Measurements from ENCODE around the gene CAMTA1.
A peak's percentile ranks its signal among the peaks of the same experiment; 100 is the strongest.

The CAMTA1 gene

DNA sequence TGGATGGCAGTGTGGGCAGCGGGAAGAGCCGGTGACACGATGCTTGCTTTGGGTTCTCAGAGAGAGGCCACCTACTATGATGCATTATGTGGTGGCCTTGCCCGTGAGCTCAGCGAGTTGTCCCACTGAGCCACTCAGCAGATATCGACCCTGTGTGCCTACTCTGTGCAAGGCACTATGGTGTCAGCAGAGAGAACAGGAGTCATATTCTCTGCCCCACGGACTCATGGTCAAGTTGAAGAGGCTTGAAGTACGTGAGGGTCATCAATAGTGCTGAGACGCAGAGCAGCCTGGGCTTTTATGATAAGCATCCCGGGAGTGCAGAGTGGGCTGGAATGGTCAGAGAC is 466.2 kb downstream of the CAMTA1 start:
- H3K4me3 ChIP-seq (ENCODE audit: control insufficient read depth, low read depth, low read length), result no peak overlapping the region
- TF ChIP-seq, protein P1, sequence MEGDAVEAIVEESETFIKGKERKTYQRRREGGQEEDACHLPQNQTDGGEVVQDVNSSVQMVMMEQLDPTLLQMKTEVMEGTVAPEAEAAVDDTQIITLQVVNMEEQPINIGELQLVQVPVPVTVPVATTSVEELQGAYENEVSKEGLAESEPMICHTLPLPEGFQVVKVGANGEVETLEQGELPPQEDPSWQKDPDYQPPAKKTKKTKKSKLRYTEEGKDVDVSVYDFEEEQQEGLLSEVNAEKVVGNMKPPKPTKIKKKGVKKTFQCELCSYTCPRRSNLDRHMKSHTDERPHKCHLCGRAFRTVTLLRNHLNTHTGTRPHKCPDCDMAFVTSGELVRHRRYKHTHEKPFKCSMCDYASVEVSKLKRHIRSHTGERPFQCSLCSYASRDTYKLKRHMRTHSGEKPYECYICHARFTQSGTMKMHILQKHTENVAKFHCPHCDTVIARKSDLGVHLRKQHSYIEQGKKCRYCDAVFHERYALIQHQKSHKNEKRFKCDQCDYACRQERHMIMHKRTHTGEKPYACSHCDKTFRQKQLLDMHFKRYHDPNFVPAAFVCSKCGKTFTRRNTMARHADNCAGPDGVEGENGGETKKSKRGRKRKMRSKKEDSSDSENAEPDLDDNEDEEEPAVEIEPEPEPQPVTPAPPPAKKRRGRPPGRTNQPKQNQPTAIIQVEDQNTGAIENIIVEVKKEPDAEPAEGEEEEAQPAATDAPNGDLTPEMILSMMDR (conservative IDR thresholded peaks at IDR 0.05; ENCODE audit: control insufficient read depth, insufficient read depth, low read depth, low read length), result no peak
- no peak for DNase-seq (ENCODE audit: low read depth)

DNA sequence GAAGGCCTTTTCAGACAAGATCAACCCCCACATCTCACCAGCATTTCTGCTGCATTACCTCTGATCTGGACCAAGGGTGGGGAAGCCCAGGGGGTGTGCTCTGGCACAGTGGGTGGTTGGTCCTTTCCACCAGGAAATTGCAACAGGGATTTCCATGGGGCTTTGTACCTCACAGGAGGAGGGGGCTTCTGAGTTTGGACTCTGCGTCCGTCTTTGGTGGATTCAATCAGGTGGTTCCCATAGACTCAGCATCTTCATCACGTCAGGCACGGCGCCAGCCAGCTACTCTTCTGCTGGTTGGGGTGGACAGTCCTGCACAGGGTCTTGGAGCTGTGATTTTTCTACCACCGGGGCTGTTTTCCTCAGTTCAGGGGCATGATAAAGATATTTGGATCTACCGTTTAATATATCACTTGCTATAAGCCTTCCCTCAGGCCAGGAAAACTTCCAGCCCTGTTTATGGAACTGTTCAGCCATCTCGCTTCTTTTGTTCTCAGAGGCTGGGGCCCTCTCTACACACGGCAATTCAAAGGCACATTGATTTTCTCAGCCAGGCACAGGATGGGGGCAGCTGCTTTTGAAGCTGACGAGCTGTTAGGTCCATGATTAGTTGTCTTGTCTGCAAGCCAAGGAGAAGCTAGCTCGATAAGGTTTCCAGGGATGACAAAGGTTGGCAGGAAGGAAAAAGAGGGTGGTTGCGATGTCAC is 467.3 kb downstream of the CAMTA1 start:
- no peak for DNase-seq (ENCODE audit: low read depth)
- TF ChIP-seq, protein P1 (conservative IDR thresholded peaks at IDR 0.05; ENCODE audit: control insufficient read depth, insufficient read depth, low read depth, low read length), result no peak
- no peak overlapping the region for H3K4me3 ChIP-seq (ENCODE audit: control insufficient read depth, low read depth, low read length)

DNA sequence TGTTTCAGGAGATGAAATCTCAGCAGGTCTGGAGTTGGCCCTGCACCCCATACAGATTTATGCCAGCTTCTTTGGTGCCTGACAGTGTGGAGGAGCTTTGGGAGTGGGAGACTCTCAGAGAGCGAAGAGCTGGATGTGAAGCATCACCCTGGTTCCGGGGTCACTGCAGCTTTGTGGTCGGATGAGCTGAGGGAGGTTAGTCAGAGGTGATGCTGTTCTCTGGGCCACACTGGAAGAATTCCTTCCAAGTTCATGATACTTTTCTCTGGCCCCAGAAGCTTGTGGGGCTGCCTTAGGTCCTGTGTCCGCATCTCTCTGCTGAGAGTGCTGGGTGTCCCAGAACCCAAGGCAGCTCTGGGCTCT is 467.8 kb downstream of the CAMTA1 start:
- no peak overlapping the region for H3K4me3 ChIP-seq (ENCODE audit: control insufficient read depth, low read depth, low read length)

DNA sequence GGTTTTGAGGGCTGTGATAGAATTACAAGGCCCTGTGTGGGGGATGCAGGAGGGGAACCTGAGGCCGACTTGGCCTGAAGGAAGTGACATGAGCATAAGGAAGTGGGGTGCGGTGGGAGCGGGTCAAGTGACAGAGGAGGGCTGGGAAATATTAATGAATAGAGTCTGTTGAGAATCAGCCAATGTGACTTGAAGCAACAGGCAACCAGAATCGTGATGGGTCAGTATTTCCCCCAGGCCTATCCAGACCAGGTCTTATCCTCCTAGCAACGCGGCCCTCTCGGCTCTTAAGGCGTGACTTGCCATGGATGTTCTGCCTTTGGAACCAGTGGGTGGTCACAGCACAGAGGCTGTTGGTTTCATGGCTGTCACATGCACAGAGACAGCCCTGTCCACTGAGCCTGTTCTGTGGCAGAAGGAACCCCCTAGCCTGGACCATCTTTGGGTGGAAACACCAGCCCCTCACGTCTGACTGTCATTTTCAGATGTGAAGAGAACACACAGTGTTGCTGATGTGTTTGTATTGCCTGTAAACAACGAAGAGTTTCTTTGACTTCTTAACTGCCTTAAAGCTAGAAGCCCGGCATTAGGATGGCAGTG is 468.8 kb downstream of the CAMTA1 start:
- TF ChIP-seq, protein P1 (conservative IDR thresholded peaks at IDR 0.05; ENCODE audit: control insufficient read depth, insufficient read depth, low read depth, low read length), result no peak
- H3K4me3 ChIP-seq (ENCODE audit: control insufficient read depth, low read depth, low read length), result no peak overlapping the region
- DNase-seq (ENCODE audit: low read depth), result no peak

More for the DNA sequence above, 467.8 kb downstream of the CAMTA1 start:
- DNase-seq (ENCODE audit: low read depth), result peak; percentile 75
- TF ChIP-seq, protein P1 (conservative IDR thresholded peaks at IDR 0.05; ENCODE audit: control insufficient read depth, insufficient read depth, low read depth, low read length), result no peak

DNA sequence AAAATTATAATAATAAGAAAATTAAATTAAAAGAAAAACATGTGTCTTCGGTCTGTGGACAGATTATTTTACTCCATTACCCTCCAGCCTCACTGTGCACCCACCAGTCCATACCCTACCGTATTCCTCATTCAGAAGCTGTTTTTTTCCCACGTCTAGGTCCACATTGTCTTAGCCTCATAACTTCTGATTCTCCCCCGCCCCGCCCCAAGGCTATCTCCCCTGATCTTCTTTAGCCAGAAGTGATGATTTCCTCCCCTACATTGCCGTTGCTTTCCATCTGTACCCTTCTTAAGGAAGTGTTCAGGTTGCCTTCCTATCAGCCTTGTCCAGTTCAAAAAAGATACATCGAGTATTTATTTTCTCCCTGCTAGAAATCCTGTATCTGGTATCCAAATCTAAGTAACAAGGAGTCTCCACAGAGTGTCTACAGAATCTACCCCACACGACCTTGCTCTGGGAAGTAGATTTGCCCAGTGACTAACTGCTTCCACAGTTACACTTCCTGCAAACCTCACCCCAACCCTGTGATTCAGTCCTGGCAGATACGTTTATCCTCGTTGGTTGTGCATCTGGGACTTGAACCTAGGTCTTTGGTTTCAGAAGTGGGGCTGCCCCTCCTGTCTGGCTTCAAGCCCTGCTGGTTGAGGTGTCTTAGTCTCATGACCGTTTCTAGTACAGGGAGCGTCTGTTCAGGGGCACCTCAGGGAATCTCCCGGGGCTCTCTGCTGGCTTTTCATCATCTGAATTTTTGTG is 470.2 kb downstream of the CAMTA1 start:
- no peak overlapping the region for H3K4me3 ChIP-seq (ENCODE audit: control insufficient read depth, low read depth, low read length)
- TF ChIP-seq, protein P1 (conservative IDR thresholded peaks at IDR 0.05; ENCODE audit: control insufficient read depth, insufficient read depth, low read depth, low read length), result no peak
- DNase-seq (ENCODE audit: low read depth), result peak; percentile 84

DNA sequence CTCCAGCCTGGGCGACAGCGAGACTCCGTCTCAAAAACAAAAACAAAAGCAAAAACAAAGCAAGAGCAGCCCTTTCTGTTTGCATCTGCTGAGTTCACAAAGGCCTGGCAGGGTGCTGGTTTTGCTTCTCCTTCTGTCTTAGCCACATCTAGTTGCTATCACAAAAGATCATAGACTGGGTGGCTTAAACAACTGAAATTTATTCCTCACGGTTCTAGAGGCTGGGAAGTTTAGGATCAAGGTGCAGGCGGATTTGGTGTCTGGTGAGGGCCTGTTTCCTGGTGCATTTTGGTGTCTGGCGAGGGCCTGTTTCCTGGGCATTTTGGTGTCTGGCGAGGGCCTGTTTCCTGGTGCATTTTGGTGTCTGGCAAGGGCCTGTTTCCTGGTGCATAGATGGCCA is 471.3 kb downstream of the CAMTA1 start:
- TF ChIP-seq, protein P1 (conservative IDR thresholded peaks at IDR 0.05; ENCODE audit: control insufficient read depth, insufficient read depth, low read depth, low read length), result no peak
- no peak overlapping the region for H3K4me3 ChIP-seq (ENCODE audit: control insufficient read depth, low read depth, low read length)
- no peak for DNase-seq (ENCODE audit: low read depth)

Measured in fibroblast of mammary gland (primary cell).